Measurements from ENCODE around the gene STON1. TPM values are rescaled to one million over a fixed set of nuclear protein-coding genes. Genes with fewer than 3 reads are reported as not detected.
"Not testable (repeated sequence)": the region's sequence is repeated elsewhere in the genome, so short reads cannot be mapped to it uniquely, and the experiment has no call there.

Gene STON1
- total and polyA plus RNA-seq, 2 of the 4 experiments (the other 2 are of a cell fraction): 4.0 to 5.7 TPM

DNA sequence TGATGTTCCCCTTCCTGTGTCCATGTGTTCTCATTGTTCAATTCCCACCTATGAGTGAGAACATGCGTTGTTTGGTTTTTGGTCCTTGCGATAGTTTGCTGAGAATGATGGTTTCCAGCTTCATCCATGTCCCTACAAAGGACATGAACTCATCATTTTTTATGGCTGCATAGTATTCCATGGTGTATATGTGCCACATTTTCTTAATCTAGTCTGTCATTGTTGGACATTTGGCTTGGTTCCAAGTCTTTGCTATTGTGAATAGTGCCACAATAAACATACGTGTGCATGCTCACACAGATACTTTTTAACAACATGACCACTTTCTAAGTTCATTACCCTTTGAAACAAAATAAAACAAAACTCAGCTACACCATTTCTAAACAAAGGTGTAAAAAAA, 5.2 kb upstream of the STON1 start:
- H3K79me1 ChIP-seq (ENCODE audit: low read depth in 1 of 2, low read length in 2 of 2); dilution Hi-C loops (cut with HindIII; ENCODE audit: low sequenced_read_pairs, unreplicated experiment); H2BK20ac ChIP-seq (ENCODE audit: low read depth, low read length); H4K20me1 ChIP-seq (ENCODE audit: insufficient read depth, low read length); H2AFZ ChIP-seq (replicated peaks; ENCODE audit: low read length, poor library complexity); H3K4me2 ChIP-seq (ENCODE audit: low read depth, low read length); H4K5ac ChIP-seq (ENCODE audit: low read depth, low read length); H2BK120ac ChIP-seq (ENCODE audit: low read depth, low read length); H3K23ac ChIP-seq (ENCODE audit: low read depth, low read length); POLR2A ChIA-PET (ENCODE audit: unreplicated experiment); H2BK5ac ChIP-seq (ENCODE audit: low read depth, low read length, poor library complexity, severe bottlenecking); BruUV-seq (replicated peaks); H3K56ac ChIP-seq (ENCODE audit: extremely low read depth, insufficient read depth, low read length); H3K9ac ChIP-seq (ENCODE audit: low read depth, low read length); H3K9me1 ChIP-seq (ENCODE audit: insufficient read depth, low read length); H2AK9ac ChIP-seq (replicated peaks; ENCODE audit: low read depth, low read length, poor library complexity); H3K4me1 ChIP-seq (ENCODE audit: control insufficient read depth, insufficient read depth, low read length); H4K91ac ChIP-seq (ENCODE audit: insufficient read depth, low read depth, low read length); ATAC-seq (ENCODE audit: low read depth); H2AK5ac ChIP-seq (ENCODE audit: low read depth, low read length); DNase-seq; H3K9me3 ChIP-seq (ENCODE audit: control insufficient read depth, insufficient read depth, low read length); in situ Hi-C loops (cut with MboI; ENCODE audit: low sequenced_read_pairs); H3K18ac ChIP-seq (ENCODE audit: low read depth, low read length); H3K27me3 ChIP-seq (ENCODE audit: control insufficient read depth, insufficient read depth, low read length); H3K14ac ChIP-seq (replicated peaks; ENCODE audit: low read depth, low read length); H3K4me3 ChIP-seq (ENCODE audit: insufficient read depth, low read depth, low read length); H3K27ac ChIP-seq (ENCODE audit: insufficient read depth, low read length); H3K4ac ChIP-seq (ENCODE audit: low read depth, low read length); H4K8ac ChIP-seq (ENCODE audit: low read depth in 2 of 2, low read length in 2 of 2); H2BK15ac ChIP-seq (ENCODE audit: low read depth, low read length); intact Hi-C loops (cut with micrococcal nuclease); H3K36me3 ChIP-seq (ENCODE audit: control insufficient read depth, insufficient read depth, low read length): not testable (repeated sequence)
- CTCF ChIA-PET: interaction anchor here (0.6 to 1.4 kb wide), 2 partner anchors 10 to 1557 kb away, joined by 5 to 6 read pairs; no protein-coding TSS in a partner anchor
- no CpG with 5 or more reads among the region's 3 CpGs for WGBS, 2 experiments (ENCODE audit: extremely low coverage in 2 of 2, insufficient read length in 1 of 2)
